HG02840 (cell line): ENCODE measurements around the gene LRRC72.
"Not testable (repeated sequence)": the region's sequence is repeated elsewhere in the genome, so short reads cannot be mapped to it uniquely, and the experiment has no call there.

Source experiments
- ATAC-seq: cut with Tn5 transposase; IDR thresholded peaks from one replicate; pipeline ENCODE4 v1.9.1; 2021; ENCODE audit warnings: mild to moderate bottlenecking, moderate library complexity, moderate number of reproducible peaks; ENCODE audit not compliant: unreplicated experiment, low FRiP score

The LRRC72 gene

GRCh38 chr7:16564909-16565426 lies 38.3 kb downstream of the LRRC72 start:
- no peak for ATAC-seq

- ATAC-seq: no peak
These were observed 45.3 kb downstream of the LRRC72 start for GRCh38 chr7:16571941-16572340.

- no peak for ATAC-seq
These were observed 52.6 kb downstream of the LRRC72 start for GRCh38 chr7:16579216-16579615.

DNA sequence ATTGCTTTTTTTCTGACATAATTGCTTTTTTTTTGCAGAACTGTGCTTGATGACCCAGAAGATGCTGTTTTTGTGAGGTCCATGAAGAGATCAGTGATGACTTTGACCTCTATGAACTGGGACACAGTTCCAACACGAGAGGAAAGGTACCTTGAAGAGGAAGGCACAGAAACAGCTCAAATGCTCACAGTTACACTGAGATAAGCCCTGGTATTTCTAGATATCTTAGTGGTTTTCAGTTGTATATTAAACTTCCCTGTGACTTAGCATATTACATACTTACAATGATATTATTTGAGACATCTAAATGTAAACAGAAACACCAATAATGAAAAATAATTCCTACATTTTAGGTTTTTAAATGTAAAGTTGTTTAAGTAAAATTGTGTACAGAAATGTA lies 54.7 kb downstream of the LRRC72 start:
- ATAC-seq: no peak

DNA sequence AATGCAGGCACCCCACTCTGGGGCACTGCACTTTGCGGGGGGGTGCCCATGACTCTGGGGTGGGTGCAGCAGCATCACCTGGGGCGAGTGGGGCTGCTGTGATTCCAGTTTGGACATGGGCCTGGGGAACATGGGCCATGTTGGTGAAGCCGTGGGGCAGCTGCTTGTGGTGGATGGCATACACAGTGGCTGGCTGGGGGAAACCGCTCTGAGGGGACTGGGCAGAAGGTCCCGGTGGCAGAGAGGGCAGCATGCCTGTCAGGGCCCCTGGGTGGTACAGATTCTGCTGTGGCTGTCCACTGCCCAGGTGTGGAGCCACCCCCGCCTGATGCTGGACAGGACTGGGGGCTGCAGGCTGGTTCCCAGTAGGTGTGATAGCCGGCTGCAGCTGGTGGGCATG lies 57.2 kb downstream of the LRRC72 start:
- ATAC-seq: no peak

GRCh38 chr7:16585540-16585939 lies 58.9 kb downstream of the LRRC72 start:
- ATAC-seq: no peak

DNA sequence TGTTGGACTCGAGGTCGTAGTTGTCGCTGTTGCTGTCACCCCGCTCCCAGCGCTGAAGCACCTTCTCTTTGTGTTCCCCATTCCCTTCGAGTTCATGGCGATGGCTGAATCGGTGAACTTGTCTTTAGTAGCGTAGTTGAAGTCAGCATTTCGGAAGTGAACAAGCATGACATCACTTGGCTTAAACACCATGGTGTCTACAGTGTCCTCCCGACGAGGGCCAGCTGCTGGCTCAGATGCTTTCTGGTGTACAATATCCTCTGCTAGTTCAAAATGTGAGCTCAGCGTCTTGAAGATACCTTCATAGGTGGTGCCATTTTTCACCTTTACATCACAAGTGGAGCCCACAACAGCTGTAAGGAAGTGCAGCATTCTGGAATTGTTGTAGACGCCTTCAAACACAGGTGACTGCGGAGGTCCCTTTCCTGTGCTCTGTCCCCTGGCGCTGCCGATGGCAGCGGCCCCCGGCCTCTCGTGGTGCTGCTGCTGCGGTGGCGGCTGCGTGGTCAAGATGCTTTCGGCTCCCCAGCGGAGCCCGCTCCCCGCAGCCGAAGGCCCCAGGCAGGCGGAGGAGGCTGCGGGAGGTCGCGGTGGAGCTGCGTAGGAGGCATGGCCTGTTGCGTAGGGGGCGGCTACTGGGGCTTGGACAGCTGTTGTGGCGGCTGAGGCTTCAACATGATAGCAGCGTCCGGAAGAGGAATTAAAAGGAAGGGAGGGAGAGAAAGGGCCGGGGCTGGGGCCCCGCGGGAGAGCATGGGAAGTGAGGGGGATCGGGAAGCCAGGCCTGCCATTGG lies 59.7 kb downstream of the LRRC72 start:
- ATAC-seq: no peak

- no peak for ATAC-seq
These were observed 60.5 kb downstream of the LRRC72 start for GRCh38 chr7:16587129-16587528.

- no peak for ATAC-seq
These were observed 61.2 kb downstream of the LRRC72 start for GRCh38 chr7:16587790-16588189.

- ATAC-seq: no peak
These were observed 63.3 kb downstream of the LRRC72 start for GRCh38 chr7:16589881-16590280.

DNA sequence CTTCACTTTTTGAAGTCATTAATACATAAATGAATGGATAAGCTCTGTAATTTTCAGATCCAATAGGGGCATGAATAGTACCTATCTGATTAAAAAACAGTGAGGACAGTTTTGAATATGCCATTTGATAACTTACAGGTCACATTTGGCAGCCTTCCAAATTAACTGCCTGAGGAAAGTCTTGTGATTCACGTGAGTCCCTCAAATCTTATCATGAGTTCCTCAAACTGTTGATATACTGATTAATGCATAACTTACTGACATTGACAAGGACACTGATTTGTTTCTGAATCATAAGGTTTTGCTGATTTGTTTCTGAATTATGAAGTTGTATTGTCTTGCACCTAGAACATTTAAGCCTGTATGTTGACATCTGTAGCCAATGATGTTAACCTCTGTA lies 63.8 kb downstream of the LRRC72 start:
- no peak for ATAC-seq

GRCh38 chr7:16592395-16592794 lies 65.8 kb downstream of the LRRC72 start:
- no peak for ATAC-seq

- ATAC-seq: no peak
These were observed 67.4 kb downstream of the LRRC72 start for GRCh38 chr7:16594061-16594460.

GRCh38 chr7:16594676-16595075 lies 68.1 kb downstream of the LRRC72 start:
- no peak for ATAC-seq

DNA sequence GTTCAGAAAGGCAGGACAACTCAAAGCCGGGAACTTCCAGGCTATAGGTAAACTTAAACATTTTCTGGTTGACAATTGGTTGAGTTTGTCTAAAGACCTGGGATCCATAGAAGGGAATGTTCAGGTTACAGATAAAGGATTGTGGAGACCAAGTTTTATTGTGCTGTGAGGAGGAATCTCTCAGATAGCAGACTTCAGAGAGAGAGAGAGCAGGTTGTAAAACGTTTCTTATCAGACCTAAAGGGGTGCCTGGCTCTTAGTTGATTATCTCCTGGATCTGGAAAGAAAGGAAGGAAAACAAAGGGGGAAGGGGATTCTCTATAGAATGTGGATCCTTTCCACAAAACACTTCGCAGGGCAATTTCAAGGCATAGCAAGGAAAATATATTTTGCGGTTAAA lies 69.0 kb downstream of the LRRC72 start:
- not testable (repeated sequence) for ATAC-seq

DNA sequence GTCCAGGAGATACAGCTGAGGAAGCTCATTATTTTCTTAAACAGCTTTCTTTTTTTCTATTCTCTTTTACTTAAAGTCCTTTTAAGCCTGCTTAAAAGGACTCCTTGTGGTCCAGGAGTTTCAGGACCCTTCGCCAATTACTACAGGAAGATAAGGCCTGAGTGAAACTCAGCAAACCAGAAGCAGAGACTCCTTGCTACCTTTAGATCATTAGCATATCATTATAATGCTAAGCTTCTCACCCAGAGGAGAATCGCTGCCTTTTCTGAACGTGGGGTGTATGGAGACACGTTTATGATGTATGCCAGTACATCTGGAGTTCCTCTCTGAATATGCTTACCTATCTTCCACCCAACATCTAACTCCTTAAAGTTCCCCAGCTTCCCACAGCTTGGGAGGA lies 71.4 kb downstream of the LRRC72 start:
- no peak for ATAC-seq

- no peak for ATAC-seq
These were observed 73.2 kb downstream of the LRRC72 start for GRCh38 chr7:16599860-16600259.

DNA sequence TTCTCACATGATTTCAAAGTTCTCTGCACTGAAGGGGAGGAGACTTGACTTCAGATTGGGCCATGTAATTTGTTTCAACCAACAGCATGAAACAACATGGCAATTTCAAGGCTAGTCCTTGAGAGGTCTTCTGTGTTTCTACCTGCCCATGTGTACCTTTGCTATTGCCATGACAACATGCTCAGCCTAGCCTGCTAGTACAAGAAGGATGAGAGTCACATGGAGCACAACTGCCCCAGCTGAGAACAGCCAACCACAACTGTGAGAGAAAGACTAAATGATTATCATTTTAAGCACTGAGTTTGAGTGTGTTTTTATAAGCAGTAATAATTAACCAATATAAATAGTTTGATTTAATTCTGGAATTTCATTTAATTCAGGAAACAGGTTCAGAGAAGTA lies 77.0 kb downstream of the LRRC72 start:
- no peak for ATAC-seq

DNA sequence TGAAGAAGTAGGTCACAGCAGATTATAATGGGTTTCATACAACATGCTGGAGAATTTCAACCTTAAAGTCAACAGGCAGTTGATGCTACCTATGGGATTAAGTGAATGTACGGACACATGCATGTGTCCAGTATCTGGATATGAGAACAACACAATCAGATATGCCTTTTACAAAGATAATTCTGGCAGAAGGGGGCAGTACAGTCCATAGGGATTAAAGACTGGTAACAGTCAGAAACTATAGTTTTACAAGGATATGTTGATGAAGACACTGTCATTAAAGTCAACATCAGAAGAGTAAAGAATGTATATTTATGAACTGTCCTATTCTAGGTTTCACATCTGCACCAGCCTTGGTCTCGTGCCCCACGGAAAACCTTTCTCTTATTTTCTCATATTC lies 77.4 kb downstream of the LRRC72 start:
- no peak for ATAC-seq

DNA sequence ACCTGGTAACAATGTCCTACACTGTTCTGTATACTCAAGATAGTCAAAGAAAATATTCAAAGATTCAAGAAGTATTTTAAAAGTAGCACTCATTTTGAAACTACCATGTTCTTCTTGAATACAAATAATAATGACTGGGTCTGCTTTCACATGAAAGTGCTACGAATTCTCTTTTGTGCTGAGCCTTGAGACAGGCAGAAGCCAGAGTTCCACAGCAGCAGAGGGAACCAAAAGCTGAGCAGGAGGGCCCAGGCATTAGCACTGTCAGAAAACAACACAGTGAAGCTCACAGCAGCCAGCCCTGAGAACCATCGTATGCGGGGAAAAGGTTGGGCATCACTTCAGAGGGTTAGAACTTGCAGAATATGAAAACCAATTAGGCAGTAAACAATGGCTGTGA lies 80.1 kb downstream of the LRRC72 start:
- ATAC-seq: no peak

DNA sequence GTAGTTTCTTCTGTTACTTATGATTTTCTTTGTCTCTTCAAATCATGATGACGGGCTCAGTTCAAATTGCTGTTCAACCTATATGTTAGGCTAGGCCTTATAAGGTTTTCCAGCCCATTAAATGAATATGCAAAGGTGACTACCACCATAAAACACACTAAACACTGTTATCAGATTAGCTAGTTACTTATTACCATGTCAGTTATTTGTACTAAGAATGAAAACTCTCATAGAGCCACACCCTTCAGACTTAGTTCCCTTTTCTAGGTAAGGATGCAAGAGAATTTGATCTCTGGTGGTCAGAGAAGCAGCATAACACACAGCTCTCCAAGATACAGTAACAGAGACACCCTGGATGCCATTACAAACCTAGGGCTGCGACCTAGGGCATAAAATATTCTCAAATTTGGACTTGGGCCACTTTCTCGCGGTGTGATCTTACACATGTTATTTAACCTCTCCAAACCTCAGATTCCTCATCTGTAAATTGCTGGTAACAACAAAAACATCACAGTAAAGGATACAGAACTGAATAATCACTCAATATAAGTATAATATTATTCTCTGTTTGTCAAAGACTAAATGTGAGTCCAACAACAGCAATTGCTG lies 83.3 kb downstream of the LRRC72 start:
- ATAC-seq: peak; percentile 58

DNA sequence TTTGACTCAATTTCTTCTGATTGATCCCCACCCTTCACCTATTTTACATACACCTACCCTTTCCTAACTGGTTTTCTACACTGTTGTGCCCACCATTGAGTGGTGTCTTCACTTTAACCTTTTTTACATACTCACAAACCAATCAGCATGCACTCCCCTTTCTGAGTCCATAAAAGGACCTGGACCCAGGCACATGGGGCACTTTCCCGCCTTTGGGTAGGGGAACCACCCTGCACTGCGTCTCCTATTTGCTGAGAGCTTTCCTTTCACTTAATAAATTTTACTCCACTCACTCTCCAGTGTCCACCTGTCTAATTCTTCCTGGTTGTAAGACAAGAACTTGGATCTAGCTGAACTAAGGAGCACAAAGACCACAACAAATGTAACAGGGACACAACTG lies 85.1 kb downstream of the LRRC72 start:
- ATAC-seq: no peak
